HG03108 (cell line): ENCODE measurements around the gene SPEN.
"Not testable (repeated sequence)": the region's sequence is repeated elsewhere in the genome, so short reads cannot be mapped to it uniquely, and the experiment has no call there.

Source experiments
- ATAC-seq: cut with Tn5 transposase; IDR thresholded peaks from one replicate; pipeline ENCODE4 v1.9.1; 2021; ENCODE audit warnings: moderate library complexity; ENCODE audit not compliant: unreplicated experiment

Gene SPEN

DNA sequence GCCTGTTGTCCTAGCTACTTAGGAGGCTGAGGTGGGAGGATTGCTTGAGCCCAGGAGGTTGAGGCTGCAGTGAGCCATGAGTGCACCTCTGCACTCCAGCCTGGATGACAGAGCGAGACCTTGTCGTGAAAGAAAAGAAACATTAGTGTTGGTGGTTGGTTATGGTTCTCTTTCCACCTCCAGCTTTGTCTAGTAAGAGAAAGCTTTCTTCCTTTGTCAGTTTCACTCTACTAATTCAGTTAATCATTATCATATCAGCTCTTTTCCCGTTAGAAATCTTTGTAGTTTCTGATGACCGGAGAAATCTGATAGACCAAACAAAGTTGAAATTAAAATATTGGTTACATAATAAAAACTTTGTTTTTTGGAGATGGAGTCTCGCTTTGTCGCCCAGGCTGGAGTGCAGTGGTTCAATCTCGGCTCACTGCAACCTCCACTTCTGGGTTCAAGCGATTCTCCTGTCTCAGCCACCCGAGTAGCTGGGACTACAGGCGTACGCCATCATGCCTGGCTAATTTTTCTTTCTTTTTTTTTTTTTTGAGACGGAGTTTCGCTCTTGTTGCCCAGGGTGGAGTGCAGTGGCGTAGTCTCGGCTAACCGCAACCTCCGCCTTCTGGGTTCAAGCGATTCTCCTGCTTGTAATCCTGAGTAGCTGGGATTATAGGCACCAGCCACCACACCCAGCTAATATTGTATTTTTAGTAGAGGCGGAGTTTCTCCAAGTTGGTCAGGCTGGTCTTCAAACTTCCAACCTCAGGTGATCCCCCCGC lies 49.5 kb downstream of the SPEN start:
- ATAC-seq = not testable (repeated sequence)

DNA sequence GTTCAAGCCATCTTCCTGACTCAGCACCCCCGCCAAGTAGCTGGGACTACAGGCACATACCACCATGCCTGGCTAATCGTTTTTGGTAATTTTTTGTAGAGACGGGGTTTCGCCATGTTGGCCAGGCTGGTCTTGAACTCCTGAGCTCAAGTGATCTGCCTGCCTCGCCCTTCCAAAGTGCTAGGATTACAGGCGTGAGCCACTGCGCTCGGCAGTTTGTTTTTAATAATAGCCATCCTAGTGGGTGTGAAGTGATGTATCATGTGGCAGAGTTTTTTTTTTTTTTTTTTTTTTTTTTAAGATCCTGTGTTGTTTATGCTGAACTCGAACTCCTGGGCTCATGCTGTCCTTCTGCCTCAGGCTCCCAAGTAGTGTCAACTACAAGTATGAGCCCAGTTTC lies 51.8 kb downstream of the SPEN start:
- ATAC-seq = no peak

DNA sequence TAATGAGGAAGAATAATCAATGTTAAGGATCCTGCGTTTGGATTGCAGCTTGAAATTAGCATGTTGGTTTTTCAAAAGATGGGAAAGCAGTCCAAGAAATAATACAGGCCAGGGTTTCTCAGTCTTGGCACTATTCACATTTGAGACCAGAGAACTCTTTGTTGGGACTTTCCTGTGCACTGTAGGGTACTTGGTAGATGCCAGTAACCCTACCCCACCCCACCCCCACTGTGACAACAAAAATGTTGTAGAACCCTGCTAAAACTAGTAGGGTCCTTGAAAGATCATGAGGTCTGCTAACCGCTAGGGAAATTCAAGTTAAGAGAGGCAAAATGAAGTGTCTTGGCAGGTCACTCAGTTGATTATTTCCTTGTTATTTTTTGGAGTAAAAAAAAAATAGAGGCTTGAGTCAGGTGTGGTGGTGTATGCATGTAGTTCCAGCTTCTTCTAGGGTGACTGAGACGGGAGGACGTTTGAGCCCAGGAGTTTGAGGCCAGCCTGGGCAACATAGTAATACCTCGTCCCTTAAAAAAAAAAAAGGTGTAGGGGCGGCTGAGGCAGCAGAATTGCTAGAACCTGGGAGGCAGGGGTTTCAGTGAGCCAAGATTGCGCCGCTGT lies 53.3 kb downstream of the SPEN start:
- no peak for ATAC-seq

DNA sequence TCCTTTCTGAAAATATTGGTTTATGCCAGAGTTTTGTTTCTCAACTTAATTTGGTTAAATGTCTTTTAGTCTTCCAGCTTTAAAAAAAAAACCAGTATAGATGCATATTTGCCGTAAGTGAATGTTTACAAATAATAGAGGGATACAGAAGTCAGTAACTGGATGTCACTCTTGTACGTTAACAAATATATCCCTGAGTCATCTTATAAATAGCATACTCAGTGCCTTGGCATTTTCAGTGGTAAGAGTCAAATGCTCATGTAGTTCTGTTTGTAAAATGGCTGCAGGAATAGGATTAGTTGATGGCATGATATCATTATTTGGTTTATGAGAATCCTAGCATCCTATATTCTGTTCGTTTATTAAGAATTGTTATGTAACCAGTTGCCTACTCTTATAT lies 55.4 kb downstream of the SPEN start:
- ATAC-seq = no peak

DNA sequence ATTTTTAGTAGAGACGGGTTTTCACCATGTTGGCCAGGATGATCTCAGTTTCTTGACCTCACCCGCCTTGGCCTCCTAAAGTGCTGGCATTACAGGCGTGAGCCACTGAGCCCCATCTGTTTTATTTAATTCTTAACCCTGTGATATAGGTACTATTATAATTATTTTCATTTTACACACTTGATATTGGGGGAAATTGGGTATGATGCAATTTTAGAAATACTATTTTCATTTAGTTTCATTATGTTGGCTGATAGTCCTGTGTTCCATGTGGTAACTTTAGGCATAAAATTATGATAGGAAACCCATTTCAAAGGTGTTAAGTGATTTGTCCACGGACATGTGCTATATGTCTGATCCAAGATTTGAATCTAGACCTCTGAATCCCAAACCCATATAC lies 61.1 kb downstream of the SPEN start:
- ATAC-seq = no peak

DNA sequence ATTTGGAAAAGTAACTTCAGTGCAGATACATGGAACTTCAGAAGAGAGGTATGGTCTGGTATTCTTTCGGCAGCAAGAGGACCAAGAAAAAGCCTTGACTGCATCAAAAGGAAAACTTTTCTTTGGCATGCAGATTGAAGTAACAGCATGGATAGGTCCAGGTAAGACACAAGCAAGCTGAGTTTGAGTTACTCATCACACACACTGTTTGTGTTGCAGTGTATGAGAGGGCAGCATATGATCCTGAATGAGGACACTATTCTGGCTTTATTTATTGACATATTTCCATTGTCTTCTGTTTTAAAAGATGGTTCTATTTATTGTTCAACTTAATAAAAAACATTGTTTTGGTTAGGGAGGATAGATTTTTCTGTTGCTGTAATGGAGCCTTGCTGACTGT lies 63.6 kb downstream of the SPEN start:
- no peak for ATAC-seq

DNA sequence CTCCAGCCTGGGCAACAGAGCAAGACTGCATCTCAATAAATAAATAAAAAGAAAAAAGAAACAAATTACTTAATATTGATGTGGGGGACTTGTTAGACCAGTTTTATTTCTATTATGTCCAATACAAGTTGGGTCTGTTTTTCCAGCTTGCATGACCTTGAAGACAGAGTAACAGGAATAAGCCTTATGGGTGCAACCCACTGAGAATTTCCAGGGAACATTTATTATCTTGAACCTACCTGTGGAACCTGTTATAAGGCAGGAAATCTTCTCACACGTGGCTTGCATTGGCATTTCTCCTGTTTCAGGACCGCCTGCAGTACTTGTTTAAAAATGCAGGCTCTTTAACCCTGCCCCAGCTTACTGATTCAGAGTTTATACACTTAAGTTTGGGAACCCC lies 64.4 kb downstream of the SPEN start:
- ATAC-seq = no peak

DNA sequence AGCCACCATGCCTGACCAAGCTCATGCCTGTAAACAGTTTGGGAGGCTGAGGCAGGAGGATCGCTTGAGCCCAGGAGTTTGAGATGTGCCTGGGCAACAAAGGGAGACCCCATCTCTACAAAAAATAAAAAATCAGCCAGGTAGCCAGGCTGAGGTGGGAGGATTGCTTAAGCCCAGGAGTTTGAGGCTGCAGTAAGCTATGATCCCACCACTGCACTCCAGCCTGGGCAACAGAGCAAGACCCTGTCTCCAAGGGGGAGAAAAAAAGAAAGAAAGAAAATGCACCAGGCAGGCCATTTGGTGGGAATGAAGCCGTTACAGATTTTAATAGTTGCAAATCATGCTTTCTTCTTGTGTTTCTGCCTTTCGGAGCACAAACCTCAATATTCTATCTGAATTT lies 66.1 kb downstream of the SPEN start:
- not testable (repeated sequence) for ATAC-seq

DNA sequence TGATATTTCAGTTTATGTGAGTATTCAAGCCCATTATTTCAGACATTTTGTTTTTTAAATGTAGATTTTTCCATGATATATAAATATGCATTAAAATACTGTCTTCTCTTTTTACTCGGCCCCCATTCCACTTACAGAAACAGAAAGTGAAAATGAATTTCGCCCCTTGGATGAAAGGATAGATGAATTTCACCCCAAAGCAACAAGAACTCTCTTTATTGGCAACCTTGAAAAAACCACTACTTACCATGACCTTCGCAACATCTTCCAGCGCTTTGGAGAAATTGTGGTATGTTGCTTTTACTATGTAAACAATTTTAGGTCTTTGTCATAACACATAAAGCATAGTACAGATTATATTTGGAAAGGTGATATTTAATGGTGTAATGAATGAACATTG lies 68.5 kb downstream of the SPEN start:
- ATAC-seq = no peak

DNA sequence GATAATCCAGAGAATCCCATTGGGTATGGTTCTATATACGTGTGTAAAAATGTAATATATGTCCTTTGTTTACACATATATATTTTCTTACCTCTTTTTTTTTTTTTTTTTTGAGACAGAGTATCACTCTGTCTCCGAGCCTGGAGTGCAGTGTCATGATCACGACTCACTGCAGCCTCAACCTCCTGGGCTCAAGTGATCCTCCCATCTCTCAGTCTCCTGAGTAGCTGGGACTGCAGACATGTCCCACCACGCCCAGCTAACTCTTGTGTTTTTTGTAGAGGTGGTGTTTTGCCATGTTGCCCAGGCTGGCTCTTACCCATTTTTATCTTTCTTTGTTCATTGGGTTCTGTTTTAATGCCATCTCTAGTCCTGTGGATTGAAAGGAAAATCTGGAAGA lies 68.9 kb downstream of the SPEN start:
- ATAC-seq = no peak

DNA sequence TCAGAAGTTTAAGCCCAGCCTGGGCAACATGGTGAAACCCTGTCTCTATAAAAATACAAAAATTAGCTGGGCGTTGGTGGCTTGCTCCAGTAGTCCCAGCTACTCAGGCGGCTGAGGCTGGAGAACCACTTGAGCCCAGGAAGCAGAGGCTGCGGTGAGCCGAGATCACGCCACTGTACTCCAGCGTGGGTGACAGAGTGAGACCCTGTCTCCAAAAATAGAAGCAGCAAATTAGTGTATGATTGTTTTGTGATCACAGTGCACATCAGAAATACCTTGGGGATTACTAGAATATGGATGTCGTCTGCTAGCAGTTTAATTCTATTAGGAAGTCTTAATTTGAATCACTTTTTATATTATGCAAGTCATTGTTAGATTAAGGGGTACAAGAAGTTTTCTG lies 69.4 kb downstream of the SPEN start:
- no peak for ATAC-seq

DNA sequence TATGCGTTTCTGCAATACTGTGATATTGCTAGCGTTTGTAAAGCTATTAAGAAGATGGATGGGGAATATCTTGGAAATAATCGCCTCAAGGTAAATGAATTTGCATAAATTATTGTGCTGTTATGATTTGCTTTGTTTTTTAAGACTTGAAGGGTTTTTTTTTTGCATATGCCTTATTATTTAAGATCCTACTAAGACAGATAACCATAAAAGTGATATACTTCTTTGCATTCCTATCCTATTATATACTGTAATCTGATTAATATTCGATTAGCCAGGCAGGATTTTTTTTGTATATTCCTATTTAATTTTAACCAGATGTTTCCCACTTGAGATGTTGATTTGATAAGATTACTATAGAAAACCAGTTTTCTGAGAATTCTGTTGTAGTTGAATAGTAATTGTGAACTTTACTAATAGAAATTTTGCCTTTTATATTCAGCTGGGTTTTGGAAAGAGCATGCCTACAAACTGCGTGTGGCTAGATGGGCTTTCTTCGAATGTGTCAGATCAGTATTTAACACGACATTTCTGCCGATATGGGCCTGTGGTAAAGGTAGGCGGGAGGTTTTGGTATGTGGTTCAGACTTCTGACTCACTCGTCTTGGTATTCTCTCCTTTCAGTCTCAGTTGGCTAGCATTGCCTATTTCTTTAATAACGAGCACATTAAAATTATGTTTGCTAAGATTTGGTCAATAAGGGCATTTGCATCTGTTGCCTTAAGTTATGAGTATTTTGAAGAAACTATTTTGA lies 71.6 kb downstream of the SPEN start:
- peak; percentile 80 for ATAC-seq

DNA sequence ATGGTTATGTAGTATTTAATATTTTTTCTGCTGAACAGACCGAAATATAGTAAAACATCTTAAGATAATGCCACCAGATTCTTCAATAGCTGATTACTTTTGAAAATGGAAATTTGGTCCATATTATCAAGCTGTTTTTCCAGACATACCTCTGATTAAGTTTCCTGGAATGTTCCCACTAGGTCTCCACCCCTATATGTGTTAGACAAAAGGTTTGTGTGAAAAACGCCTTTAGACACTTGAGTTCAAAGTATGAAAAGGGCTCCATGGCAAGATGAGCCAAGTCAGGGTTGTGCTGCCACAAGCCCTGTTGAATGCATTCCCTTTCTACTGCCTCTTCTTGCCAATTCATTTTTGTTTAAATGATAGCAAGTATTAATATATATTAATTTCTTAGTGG lies 75.7 kb downstream of the SPEN start:
- no peak for ATAC-seq

DNA sequence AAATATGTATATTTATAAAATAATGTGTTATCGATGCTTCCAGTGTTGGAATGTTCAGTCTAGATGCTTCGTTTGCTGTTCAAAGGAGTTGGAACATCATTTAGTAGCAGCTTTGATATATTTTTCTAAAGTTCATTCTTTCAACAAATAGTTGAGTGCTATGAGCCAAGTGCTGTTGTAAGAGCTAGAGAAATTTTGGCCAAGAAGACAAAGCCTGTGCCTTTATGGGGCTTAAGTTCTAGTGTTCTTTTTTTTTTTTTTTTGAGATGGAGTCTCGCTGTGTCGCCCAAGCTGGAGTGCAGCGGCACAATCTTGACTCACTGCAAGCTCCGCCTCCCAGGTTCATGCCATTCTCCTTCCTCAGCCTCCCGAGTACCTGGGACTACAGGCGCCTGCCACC lies 78.9 kb downstream of the SPEN start:
- not testable (repeated sequence) for ATAC-seq

DNA sequence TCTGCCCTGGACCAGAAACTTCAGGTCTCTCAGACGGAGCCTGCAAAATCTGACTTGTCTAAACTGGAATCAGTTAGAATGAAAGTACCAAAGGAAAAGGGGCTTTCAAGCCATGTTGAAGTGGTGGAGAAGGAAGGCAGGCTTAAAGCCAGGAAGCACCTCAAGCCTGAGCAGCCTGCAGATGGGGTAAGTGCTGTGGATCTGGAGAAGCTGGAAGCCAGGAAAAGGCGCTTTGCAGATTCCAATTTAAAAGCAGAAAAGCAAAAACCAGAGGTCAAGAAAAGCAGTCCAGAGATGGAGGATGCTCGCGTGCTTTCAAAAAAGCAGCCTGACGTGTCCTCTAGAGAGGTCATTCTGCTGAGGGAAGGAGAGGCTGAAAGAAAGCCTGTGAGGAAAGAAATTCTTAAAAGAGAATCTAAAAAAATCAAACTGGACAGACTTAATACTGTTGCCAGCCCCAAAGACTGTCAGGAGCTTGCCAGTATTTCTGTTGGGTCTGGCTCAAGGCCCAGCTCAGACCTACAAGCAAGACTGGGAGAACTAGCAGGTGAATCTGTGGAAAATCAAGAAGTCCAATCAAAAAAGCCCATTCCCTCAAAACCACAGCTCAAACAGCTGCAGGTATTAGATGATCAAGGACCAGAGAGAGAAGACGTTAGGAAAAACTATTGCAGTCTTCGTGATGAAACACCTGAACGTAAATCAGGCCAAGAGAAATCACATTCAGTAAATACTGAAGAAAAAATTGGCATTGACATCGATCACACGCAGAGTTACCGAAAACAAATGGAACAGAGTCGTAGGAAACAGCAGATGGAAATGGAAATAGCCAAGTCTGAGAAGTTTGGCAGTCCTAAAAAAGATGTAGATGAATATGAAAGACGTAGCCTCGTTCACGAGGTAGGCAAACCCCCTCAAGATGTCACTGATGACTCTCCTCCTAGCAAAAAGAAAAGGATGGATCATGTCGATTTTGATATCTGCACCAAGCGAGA lies 81.8 kb downstream of the SPEN start:
- no peak for ATAC-seq

DNA sequence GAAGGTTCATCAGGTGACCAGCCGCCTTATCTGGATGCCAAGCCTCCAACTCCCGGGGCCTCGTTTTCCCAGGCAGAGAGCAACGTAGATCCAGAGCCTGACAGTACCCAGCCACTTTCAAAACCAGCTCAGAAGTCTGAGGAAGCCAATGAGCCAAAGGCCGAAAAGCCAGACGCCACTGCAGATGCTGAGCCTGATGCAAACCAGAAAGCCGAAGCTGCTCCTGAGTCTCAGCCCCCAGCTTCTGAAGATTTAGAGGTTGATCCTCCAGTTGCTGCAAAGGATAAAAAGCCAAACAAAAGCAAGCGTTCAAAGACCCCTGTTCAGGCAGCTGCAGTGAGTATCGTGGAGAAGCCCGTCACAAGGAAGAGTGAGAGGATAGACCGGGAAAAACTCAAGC lies 83.9 kb downstream of the SPEN start:
- no peak for ATAC-seq

DNA sequence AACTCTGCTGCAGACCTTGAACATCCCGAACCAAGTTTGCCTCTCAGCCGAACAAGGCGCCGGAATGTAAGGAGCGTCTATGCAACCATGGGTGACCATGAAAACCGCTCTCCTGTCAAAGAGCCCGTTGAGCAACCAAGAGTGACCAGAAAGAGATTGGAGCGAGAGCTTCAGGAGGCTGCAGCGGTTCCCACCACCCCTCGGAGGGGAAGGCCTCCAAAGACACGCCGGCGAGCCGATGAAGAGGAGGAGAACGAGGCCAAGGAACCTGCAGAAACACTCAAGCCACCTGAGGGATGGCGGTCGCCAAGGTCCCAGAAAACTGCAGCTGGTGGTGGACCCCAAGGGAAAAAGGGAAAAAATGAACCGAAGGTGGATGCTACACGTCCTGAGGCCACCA lies 84.4 kb downstream of the SPEN start:
- ATAC-seq = no peak

DNA sequence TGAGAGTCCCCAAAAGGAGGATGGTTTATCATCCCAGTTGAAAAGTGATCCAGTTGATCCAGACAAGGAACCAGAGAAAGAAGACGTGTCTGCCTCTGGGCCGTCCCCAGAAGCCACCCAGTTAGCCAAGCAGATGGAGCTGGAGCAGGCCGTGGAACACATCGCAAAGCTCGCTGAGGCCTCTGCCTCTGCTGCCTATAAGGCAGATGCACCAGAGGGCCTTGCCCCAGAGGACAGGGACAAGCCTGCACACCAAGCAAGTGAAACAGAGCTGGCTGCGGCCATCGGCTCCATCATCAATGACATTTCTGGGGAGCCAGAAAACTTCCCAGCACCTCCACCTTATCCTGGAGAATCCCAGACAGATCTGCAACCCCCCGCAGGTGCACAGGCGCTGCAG lies 85.1 kb downstream of the SPEN start:
- no peak for ATAC-seq

DNA sequence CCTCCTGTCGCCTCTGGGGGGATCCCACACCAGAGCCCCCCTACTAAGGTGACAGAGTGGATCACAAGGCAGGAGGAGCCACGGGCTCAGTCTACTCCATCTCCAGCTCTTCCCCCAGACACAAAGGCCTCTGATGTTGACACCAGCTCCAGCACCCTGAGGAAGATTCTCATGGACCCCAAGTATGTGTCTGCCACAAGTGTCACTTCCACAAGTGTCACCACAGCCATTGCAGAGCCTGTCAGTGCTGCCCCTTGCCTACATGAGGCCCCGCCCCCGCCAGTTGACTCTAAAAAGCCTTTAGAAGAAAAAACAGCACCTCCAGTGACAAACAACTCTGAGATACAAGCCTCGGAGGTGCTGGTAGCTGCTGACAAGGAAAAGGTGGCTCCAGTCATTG lies 86.2 kb downstream of the SPEN start:
- ATAC-seq = no peak

DNA sequence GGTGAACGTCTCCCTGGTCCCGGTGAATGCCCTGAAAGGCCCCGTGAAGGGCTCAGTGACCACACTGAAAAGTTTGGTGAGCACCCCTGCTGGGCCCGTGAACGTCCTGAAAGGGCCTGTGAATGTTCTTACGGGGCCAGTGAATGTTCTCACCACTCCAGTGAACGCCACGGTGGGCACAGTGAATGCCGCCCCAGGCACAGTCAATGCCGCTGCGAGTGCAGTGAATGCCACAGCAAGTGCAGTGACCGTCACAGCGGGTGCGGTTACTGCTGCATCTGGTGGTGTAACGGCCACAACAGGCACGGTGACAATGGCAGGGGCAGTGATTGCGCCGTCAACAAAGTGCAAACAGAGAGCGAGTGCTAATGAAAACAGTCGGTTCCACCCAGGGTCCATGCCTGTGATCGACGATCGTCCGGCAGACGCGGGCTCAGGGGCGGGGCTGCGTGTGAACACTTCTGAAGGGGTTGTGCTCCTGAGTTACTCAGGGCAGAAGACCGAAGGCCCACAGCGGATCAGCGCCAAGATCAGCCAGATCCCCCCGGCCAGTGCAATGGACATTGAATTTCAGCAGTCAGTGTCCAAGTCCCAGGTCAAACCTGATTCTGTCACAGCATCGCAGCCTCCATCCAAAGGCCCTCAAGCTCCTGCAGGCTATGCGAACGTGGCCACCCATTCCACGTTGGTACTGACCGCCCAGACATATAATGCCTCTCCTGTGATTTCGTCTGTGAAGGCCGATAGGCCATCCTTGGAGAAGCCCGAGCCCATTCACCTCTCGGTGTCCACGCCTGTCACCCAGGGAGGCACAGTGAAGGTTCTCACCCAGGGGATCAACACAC lies 86.9 kb downstream of the SPEN start:
- no peak for ATAC-seq
